ENCODE results near the gene LGI4. TPM values are rescaled to one million over a fixed set of nuclear protein-coding genes. Genes with fewer than 3 reads are reported as not detected.
A peak's percentile ranks its signal among the peaks of the same experiment; 100 is the strongest.
"Not testable (repeated sequence)": the region's sequence is repeated elsewhere in the genome, so short reads cannot be mapped to it uniquely, and the experiment has no call there.

LGI4 gene
- polyA plus RNA-seq, 1 donor: 13.2 TPM

GRCh38 chr19:35160629-35161433 lies 26.0 kb upstream of the LGI4 start:
- DNase-seq: no peak

GRCh38 chr19:35159606-35160005 lies 24.7 kb upstream of the LGI4 start:
- DNase-seq: no peak

DNA sequence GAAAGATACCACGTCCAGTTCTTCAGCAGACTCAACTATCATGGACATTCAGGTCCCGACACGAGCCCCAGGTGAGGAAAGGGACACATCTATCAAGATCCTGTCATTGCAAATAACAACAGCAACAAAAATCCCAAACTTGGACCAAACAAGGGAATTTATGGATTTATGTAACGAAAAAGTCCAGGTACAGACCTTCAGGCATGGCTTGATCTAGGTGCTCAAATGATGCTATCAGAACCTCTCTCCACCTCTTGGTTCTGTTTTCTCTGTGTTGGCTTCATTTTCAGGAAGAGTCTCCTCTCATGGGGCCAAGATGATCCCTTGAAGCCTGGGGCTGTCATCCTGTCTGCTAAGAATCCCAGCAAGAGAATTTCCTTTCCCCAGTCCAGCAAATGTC lies 22.6 kb upstream of the LGI4 start:
- DNase-seq: no peak

DNA sequence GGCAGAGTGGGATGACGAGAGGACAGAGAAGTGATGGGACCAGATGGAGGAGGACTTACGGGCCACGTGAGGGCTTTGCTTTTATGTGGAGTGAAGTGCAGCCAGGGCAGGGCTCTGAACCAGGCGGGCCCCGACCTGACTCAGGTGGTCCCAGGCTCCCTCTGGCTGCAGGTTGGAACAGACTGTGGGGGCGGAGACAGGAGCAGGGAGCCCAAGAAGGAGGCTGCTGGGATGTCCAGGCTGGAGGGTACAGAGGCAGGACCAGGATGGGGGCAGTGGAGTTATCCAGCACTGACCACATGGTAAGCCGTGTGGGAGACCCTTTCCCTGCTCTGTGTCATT lies 21.8 kb upstream of the LGI4 start:
- no peak for DNase-seq

GRCh38 chr19:35155981-35156672 lies 21.3 kb upstream of the LGI4 start:
- DNase-seq: no peak

GRCh38 chr19:35155441-35155840 lies 20.6 kb upstream of the LGI4 start:
- DNase-seq: no peak

DNA sequence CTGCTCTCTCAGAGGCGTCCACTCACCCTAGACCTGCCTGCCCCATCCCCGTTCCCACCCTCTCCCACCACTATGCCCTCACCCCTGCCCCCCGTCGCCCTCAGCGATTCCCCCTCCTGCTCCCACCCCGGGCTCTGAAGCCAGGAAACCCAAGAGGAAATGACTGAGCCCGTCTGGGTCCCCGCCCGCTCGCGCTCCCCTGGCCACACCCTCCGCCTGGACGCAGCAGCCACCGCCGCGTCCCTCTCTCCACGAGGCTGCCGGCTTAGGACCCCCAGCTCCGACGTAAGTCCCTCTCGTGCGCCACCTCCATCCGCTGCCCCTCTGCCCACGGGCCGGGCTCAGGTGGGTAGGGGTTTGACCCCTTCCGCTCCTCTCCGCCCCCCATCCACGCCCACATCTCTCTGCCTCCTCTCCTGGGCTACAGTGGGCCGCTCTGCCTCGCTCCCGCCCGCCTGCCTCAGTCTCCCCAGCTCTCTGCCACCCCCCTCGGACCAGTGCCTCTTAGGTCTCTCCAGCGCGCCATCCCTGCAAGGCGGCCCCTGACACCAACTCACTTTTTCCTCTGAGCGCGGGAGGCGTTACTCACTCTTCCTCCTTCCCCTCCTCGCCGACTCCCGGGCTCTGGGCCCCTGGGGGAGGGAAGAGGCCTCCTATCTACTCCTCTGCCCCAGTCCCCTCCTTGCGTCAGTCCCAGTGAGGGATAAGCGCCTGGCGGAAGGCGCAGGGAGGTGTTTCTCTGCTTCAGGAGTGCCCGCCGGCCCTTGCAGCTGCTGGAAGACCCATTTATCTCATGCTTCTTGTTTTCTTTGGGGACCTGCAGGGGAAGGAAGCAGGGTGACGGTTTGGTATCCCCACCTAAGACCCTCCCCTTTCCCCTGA lies 19.9 kb upstream of the LGI4 start, which contains the start of gene FXYD5:
FXYD5 (plus strand) TSS at position 211 of the 882 bp plus-strand sequence. CDS start 816 bp downstream, outside the sequence.
- peak; percentile 64 for DNase-seq

- no peak for DNase-seq
Measured at GRCh38 chr19:35153701-35154524, 19.1 kb upstream of the LGI4 start.

- DNase-seq: not testable (repeated sequence)
Measured at GRCh38 chr19:35153129-35153522, 18.3 kb upstream of the LGI4 start.

GRCh38 chr19:35151273-35152065 lies 16.6 kb upstream of the LGI4 start:
- DNase-seq: no peak

DNA sequence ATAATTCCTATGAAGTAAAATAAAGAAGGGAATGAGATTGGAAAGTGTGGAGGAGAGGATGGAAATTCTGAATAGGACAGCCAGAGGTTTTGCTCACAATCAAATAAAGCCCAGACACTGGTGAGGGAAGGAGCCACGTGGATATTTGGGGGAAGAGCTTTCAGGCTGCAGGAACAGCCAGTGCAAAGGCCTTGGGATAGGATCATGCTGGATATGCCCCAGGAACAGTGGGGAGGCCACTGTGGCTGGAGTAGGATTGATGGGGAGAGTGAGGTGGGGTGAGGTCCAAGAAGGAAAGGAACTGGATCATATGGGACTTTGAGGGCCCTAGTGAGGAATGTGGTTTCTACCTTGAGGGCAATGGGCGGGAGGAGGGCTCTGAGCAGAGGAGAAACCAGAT lies 15.6 kb upstream of the LGI4 start:
- DNase-seq: no peak

DNA sequence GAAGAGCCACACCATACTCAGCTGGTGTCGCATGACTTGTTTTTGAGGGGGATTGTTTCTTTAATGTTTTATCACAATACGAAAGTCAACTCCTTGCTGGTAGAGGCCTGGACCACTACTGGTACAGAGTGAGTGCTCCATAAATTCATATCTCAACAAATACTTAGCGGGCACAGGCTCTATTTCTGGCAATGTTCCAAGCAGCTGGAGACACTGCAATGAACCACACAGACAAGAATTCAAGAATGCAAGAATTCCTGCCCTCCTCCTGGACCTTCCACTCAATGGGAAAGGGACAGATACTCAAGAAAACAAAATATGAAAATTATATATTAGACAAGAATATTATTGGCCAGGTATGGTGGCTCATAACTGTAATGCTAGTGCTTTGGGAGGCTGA lies 14.6 kb upstream of the LGI4 start:
- no peak for DNase-seq

DNA sequence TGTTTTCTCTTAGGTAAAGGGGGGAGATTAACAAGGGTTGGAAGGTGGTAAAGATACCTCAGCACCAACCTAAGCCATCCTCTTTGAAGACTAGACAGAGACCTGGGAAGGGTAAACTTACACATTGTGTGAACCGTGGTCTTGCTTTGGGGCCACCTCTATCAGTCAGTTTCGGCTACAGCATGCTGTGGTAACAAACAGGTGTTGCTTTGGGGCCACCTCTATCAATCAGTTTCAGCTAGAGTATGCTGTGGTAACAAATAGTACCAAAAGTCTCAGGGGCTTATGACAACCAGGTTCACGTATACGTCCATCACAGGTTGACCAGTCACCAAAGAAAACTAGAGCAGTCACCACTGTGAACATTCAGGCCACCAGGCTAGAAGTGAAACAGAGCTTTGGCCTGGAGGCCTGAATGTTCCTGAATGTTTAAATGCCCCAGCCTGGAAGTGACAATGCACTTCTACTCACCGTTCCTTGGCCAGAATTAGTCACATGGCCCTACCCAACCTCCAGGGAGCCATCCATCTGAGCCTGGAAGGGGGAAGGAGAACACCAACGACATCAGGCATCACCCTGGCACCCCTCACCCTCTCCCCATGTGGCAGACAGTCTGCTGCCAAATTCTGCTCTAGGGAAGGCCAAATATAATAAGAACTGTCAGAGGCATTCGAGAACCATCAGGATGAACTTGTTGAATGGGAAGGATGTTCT lies 12.0 kb upstream of the LGI4 start:
- no peak for DNase-seq

DNA sequence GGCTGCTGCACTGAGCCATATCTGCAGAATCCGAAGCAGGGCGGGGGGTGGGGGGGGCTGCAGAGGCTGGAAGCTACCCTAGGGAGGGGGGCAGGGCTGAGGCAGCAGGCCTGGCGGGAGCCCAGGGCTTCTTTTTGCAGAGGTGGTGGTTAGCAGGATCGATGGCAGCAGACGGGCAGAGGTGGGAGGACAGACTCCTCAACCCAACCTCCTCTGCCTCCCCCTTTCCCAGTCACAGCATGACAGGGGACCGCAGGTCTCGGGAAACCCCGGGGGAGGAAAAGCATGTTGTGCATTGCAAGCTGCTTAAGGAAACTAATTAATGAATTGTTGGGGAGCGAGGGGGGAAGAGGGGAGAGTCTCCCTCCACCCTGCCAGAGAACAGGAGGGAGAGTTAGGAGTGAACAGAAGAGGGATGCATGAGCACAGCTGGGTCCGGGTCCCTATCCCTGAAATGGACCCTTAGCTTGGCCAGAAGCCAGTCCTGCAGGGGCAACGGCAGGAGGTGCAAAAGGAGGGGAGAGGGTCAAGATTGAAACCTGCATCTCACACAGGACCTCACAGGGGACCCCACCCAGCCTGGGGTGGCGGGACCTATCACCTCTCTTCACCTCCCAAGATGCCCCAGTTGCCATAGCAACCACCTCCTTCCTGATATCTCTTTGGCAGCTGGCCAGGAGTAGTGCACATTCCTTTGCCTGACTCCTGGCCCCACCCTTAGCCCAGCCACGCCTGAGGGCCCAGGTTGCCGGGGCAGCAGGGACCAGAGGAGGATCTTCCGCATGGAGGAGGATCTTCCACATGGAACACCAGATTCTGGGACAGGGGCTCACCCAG lies 10.0 kb upstream of the LGI4 start:
- DNase-seq: no peak

DNA sequence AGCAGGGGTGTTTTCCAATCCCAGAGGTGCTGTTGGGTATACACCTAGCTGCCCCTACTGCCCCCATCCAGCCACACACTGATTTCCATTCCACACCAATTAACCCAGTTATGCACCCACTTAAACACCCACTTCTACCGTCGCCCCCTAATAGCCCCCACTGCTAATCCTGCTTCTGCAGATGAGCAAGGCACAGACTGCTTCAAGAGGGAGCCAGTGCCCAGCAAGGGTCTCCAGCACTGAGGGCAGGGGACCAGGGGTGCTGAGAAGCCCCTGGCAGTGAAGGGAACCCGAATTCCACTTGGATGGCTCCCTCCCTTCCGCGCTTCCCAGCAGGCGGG lies 9.4 kb upstream of the LGI4 start:
- no peak for DNase-seq

GRCh38 chr19:35143818-35144217 lies 9.0 kb upstream of the LGI4 start:
- DNase-seq: no peak

DNA sequence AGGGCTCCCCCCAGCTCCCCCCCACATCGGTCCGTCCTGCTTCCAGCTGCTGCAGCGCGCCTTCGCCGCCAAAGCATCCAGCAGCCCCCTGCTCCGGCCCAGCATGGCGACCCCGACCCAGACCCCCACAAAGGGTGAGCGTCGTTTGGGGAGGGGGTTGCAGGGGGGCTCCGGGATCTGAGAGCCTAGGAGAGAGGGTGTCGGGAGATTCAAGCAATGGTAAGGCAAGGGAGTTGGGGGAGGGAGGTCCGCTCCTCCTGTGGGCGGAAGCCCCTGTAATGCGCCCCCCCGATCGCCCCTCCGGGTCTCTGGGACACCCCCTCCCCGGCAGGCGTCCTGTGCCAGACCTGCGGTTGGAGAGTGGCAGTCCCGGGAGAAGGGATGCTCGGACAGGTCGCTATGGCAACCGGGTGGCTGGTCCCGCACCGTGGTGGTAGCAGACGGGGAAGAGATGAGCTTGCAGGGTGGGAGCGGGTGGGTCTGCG lies 8.4 kb upstream of the LGI4 start, which contains the start of gene FXYD7:
FXYD7 (plus strand) TSS at position 25 of the 485 bp plus-strand sequence; CDS start at position 104, 79 bp downstream.
- DNase-seq: no peak

DNA sequence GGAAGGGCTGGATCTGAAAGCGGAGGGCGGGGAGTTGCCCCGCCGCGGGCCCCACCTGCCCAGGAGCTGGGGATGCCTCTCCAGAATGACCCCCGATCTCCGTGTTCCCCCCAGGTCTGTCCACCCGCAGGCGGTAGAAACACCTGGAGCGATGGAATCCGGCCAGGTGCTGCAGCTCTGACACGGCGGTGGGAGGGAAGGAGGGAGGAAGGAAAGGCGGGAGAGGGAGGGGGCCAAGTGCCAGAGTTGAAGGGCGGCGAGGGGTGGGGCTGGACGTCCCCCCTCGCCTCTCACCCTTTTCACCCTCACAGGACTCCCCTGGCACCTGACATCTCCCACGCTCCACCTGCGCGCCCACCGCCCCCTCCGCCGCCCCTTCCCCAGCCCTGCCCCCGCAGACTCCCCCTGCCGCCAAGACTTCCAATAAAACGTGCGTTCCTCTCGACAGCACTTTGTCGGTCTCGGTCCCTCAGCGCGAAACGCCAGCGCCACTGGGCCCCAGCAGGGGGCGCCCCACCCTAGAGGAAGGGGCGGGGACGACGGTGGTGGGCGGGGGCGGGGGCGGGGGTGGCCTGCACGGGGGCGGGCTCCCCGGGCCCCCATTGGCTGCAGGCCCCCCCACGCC lies 7.9 kb upstream of the LGI4 start:
- DNase-seq: no peak

All from hindlimb muscle (tissue), 1 donor.